Lower leg skin (tissue), 3 donors: ENCODE measurements around the gene THSD4.

Experiments
- POLR2A ChIP-seq, 2 donors: fragments of 450-650 bp; IDR thresholded peaks; one replicate each; pipeline ENCODE4 v1.6.1; 2016 to 2017; ENCODE audit warnings: antibody characterized with exemption in 2 of 2, mild to moderate bottlenecking in 1 of 2, moderate library complexity in 1 of 2
- TF ChIP-seq, protein P1 (sequence below), 3 donors: fragments of 450-650 bp; IDR thresholded peaks; one replicate each; pipeline ENCODE4 v1.5.1; 2016; ENCODE audit warnings: antibody characterized with exemption in 3 of 3, mild to moderate bottlenecking in 3 of 3, moderate library complexity in 2 of 3

DNA sequence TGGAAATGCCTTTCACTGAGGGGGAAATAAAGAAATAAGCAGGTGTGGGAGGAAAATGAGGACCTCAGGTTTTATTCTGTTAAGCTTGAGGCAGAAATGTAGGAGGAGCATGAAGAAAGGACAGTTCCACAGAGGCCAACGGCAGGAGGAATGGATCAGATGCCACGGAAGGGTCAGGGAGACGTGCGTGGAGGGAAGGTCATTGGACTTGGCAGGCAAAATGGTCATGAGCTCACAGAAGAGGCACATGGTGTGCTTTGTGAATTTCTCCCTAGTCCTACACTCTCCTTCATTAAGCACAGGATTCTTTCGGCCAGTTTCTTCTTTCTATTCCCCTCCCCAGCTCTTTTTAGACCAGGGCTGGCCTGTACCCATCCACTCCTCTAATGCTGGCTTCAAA lies 32.5 kb upstream of the THSD4 start:
- TF ChIP-seq, protein P1, sequence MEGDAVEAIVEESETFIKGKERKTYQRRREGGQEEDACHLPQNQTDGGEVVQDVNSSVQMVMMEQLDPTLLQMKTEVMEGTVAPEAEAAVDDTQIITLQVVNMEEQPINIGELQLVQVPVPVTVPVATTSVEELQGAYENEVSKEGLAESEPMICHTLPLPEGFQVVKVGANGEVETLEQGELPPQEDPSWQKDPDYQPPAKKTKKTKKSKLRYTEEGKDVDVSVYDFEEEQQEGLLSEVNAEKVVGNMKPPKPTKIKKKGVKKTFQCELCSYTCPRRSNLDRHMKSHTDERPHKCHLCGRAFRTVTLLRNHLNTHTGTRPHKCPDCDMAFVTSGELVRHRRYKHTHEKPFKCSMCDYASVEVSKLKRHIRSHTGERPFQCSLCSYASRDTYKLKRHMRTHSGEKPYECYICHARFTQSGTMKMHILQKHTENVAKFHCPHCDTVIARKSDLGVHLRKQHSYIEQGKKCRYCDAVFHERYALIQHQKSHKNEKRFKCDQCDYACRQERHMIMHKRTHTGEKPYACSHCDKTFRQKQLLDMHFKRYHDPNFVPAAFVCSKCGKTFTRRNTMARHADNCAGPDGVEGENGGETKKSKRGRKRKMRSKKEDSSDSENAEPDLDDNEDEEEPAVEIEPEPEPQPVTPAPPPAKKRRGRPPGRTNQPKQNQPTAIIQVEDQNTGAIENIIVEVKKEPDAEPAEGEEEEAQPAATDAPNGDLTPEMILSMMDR (IDR thresholded peaks at IDR 0.05): no peak
- TF ChIP-seq POLR2A (IDR thresholded peaks at IDR 0.05): no peak
